ENCODE measurements around the gene GUCY1A1. TPM values are rescaled to one million over a fixed set of nuclear protein-coding genes. Genes with fewer than 3 reads are reported as not detected.

GUCY1A1 gene
- total RNA-seq, 4 donors from 2014 or later, result 2.3 to 14.9 (median 7.8) TPM

DNA sequence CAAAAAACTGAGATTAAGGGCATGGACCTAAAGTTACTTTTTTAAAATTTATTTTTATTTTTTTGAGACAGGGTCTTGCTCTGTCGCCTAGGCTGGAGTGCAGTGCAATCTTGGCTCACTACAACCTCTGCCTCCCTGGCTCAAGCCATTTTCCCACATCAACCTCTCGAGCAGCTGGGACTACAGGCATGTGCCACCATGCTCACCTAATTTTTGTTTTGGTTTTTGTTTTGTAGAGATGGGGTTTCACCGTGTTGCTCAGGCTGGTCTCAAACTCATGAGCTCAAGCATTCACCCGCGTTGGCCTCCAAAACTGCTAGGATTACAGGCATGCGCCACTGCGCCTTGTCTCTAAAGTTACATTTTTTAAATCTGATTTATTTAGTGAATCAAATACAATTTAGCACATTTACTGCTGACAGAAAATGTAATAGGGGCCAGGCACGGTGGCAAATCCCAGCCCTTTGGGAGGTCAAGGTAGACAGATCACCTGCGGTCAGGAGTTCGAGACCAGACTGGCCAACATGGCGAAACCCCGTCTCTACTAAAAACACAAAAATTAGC lies 38.3 kb downstream of the GUCY1A1 start:
- DNase-seq, result no peak
- Histone ChIP-seq H3K4me1 (no peaks in the 10 kb centered on the region), H3K4me3 (no peak overlapping the region), H3K36me3 (no peaks in the 10 kb centered on the region), H3K9me3 (no peaks in the 10 kb centered on the region), H3K27me3 (no peaks in the 10 kb centered on the region), H3K27ac (no peak overlapping the region)
- no peak for TF ChIP-seq POLR2A (IDR thresholded peaks at IDR 0.05)
- TF ChIP-seq, protein P1, sequence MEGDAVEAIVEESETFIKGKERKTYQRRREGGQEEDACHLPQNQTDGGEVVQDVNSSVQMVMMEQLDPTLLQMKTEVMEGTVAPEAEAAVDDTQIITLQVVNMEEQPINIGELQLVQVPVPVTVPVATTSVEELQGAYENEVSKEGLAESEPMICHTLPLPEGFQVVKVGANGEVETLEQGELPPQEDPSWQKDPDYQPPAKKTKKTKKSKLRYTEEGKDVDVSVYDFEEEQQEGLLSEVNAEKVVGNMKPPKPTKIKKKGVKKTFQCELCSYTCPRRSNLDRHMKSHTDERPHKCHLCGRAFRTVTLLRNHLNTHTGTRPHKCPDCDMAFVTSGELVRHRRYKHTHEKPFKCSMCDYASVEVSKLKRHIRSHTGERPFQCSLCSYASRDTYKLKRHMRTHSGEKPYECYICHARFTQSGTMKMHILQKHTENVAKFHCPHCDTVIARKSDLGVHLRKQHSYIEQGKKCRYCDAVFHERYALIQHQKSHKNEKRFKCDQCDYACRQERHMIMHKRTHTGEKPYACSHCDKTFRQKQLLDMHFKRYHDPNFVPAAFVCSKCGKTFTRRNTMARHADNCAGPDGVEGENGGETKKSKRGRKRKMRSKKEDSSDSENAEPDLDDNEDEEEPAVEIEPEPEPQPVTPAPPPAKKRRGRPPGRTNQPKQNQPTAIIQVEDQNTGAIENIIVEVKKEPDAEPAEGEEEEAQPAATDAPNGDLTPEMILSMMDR (IDR thresholded peaks at IDR 0.05), result no peak

DNA sequence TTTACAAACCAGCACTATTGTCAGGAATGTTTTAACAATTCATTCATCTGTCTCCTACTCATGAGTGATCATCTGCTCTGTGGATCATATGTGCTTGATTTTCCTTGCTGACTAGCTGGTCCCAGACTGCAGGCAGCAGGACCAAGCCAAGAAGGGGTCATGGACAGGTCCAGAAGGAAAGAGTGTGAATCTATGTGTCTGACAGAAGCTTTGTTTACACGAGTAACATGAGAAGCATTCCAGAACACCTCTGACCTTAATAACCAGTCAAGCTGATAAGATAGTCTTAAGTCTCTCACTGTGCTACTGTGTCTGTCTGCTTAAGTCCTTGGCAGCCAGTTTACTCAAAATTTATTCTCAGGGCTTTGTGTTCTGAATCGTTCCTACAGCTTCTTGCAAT lies 39.0 kb downstream of the GUCY1A1 start:
- Histone ChIP-seq H3K27ac (no peak overlapping the region), H3K4me1 (no peaks in the 10 kb centered on the region), H3K9me3 (no peaks in the 10 kb centered on the region), H3K4me3 (no peak overlapping the region), H3K36me3 (no peaks in the 10 kb centered on the region), H3K27me3 (no peaks in the 10 kb centered on the region)
- no peak for TF ChIP-seq POLR2A (IDR thresholded peaks at IDR 0.05)
- DNase-seq, result no peak

- no peak overlapping the region for H3K27ac ChIP-seq
- TF ChIP-seq, protein P1 (IDR thresholded peaks at IDR 0.05), result no peak
- no peak for TF ChIP-seq POLR2A (IDR thresholded peaks at IDR 0.05)
- no peak overlapping the region for H3K4me3 ChIP-seq
- H3K27me3 ChIP-seq, result no peaks in the 10 kb centered on the region
- H3K4me1 ChIP-seq, result no peaks in the 10 kb centered on the region
- no peak for DNase-seq
- no peaks in the 10 kb centered on the region for H3K9me3 ChIP-seq
- H3K36me3 ChIP-seq, result no peaks in the 10 kb centered on the region
These were observed 39.5 kb downstream of the GUCY1A1 start for GRCh38 chr4:155706147-155706546.

DNA sequence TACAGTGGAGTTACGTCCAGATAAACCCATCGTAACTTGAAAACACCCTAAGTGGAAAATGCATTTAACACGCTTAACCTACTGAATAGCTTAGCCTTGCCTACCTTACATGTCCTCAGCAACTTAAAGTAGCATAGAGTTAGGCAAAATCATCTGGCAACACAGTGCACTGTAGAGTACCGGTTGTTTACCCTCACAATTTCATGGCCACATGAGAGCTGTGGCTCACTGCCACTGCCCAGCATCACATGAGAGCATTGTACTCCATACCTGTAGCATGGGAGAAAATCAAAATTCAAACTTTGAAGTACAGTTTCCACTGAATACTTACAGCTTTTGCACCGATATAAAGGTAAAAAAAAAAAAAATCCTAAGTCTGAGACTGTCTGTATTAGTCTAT lies 40.6 kb downstream of the GUCY1A1 start:
- Histone ChIP-seq H3K4me3 (no peak overlapping the region), H3K27ac (no peak overlapping the region), H3K4me1 (no peaks in the 10 kb centered on the region), H3K36me3 (no peaks in the 10 kb centered on the region), H3K27me3 (no peaks in the 10 kb centered on the region), H3K9me3 (no peaks in the 10 kb centered on the region)
- TF ChIP-seq, protein P1 (IDR thresholded peaks at IDR 0.05), result no peak
- no peak for TF ChIP-seq POLR2A (IDR thresholded peaks at IDR 0.05)
- DNase-seq, result no peak

GRCh38 chr4:155708782-155709181 lies 42.1 kb downstream of the GUCY1A1 start:
- no peaks in the 10 kb centered on the region for H3K4me1 ChIP-seq
- H3K27ac ChIP-seq, result no peak overlapping the region
- TF ChIP-seq, protein P1 (IDR thresholded peaks at IDR 0.05), result no peak
- no peak for TF ChIP-seq POLR2A (IDR thresholded peaks at IDR 0.05)
- no peaks in the 10 kb centered on the region for H3K27me3 ChIP-seq
- H3K4me3 ChIP-seq, result no peak overlapping the region
- H3K9me3 ChIP-seq, result no peaks in the 10 kb centered on the region
- H3K36me3 ChIP-seq, result no peaks in the 10 kb centered on the region
- DNase-seq, result no peak

DNA sequence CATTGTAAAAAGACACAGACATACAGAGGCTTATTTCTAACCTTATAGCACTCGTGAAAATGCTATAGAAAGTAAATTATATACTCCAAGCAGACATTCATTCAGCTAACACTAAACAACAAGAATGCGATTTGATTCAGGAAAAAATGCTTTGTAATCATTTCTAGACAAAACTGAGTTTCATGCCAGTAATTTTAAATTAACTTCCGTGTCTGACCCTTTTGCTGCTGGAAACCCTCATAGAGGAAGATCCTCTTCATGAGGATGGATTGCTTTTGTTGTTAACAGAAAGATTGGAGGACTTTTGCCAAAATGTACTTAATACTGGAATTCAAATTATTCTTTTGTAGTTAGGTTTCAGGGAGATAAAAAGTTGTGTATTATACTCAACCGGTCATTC lies 43.3 kb downstream of the GUCY1A1 start:
- H3K27ac ChIP-seq, result no peak overlapping the region

More for the DNA sequence above, 43.3 kb downstream of the GUCY1A1 start:
- DNase-seq, result no peak
- TF ChIP-seq, protein P1 (IDR thresholded peaks at IDR 0.05), result no peak
- TF ChIP-seq POLR2A (IDR thresholded peaks at IDR 0.05), result no peak
- H3K36me3 ChIP-seq, result no peaks in the 10 kb centered on the region
- no peaks in the 10 kb centered on the region for H3K9me3 ChIP-seq
- H3K4me1 ChIP-seq, result no peaks in the 10 kb centered on the region
- H3K27me3 ChIP-seq, result no peaks in the 10 kb centered on the region
- no peak overlapping the region for H3K4me3 ChIP-seq
